Neural cell (in vitro differentiated cells): ENCODE measurements around the gene FBXO36. TPM values are rescaled to one million over a fixed set of nuclear protein-coding genes. Genes with fewer than 3 reads are reported as not detected.

Experiments
- H2AFZ ChIP-seq: fragments of 200-600, 300-800 bp; sonication (generic), shearing (Covaris generic); 2 replicates; pipeline ENCODE4 v1.6.0; 2014; ENCODE audit warnings: low read depth, mild to moderate bottlenecking, antibody characterized with exemption, low read length, moderate library complexity
- H3F3A ChIP-seq: fragments of 200-600 bp; shearing (Covaris generic); 2 replicates; pipeline ENCODE4 v1.6.1; 2016; ENCODE audit warnings: mild to moderate bottlenecking, moderate library complexity, mixed read lengths, antibody characterized with exemption, low read length; ENCODE audit not compliant: insufficient read depth, poor library complexity, severe bottlenecking
- H3K27ac ChIP-seq: fragments of 200-600, 300-800 bp; sonication (generic), shearing (Covaris generic); 2 replicates; pipeline ENCODE4 v1.5.1; 2014; ENCODE audit warnings: mild to moderate bottlenecking, low read length, moderate library complexity
- H3K27me3 ChIP-seq: fragments of 300-800, 200-600 bp; sonication (generic), shearing (Covaris generic); 2 replicates; pipeline ENCODE4 v1.6.0; 2014; ENCODE audit warnings: mild to moderate bottlenecking, low read depth, low read length, moderate library complexity; ENCODE audit not compliant: insufficient read depth
- H3K36me3 ChIP-seq: fragments of 300-800, 200-600 bp; sonication (generic), shearing (Covaris generic); 2 replicates; pipeline ENCODE4 v1.5.1; 2014; ENCODE audit warnings: mild to moderate bottlenecking, antibody characterized with exemption, low read length, moderate library complexity; ENCODE audit not compliant: insufficient read depth
- H3K4me2 ChIP-seq: fragments of 300-800, 200-600 bp; sonication (generic), shearing (Covaris generic); 2 replicates; pipeline ENCODE4 v1.6.0; 2014; ENCODE audit warnings: mild to moderate bottlenecking, low read length
- H3K4me3 ChIP-seq: fragments of 300-800, 200-600 bp; sonication (generic), shearing (Covaris generic); 2 replicates; pipeline ENCODE4 v1.5.1; 2014; ENCODE audit warnings: mild to moderate bottlenecking, low read length, moderate library complexity
- H3K79me2 ChIP-seq: fragments of 200-600 bp; shearing (Covaris generic); replicated peaks from 2 replicates; pipeline ENCODE4 v1.6.0; 2014; ENCODE audit warnings: mild to moderate bottlenecking, low read length, moderate library complexity; ENCODE audit not compliant: insufficient read depth
- H3K9ac ChIP-seq: fragments of 300-800, 200-600 bp; sonication (generic), shearing (Covaris generic); 2 replicates; pipeline ENCODE4 v1.6.1; 2016; ENCODE audit warnings: mild to moderate bottlenecking, low read length, mixed read lengths
- H3K9me2 ChIP-seq: fragments of 200-600 bp; shearing (Covaris generic); 2 replicates; pipeline ENCODE4 v1.6.1; 2016; ENCODE audit warnings: mild to moderate bottlenecking, low read length, mixed read lengths; ENCODE audit not compliant: insufficient read depth
- H3K9me3 ChIP-seq: fragments of 200-600, 300-800 bp; sonication (generic), shearing (Covaris generic); 2 replicates; pipeline ENCODE4 v1.6.1; 2016; ENCODE audit warnings: mild to moderate bottlenecking, mixed run types, low read length, moderate library complexity, mixed read lengths
- H4K20me1 ChIP-seq: fragments of 200-600 bp; shearing (Covaris generic); 2 replicates; pipeline ENCODE4 v1.6.1; 2016; ENCODE audit warnings: mild to moderate bottlenecking, mixed run types; ENCODE audit not compliant: insufficient read depth
- CTCF ChIP-seq: fragments of 450-650 bp; IDR thresholded peaks from 2 replicates; pipeline ENCODE4 v1.5.1; 2014; ENCODE audit warnings: antibody characterized with exemption, mild to moderate bottlenecking, moderate library complexity; ENCODE audit not compliant: poor library complexity, severe bottlenecking
- EP300 ChIP-seq: fragments of 450-650 bp; conservative IDR thresholded peaks from 2 replicates; pipeline ENCODE4 v1.6.1; 2014; ENCODE audit warnings: antibody characterized with exemption, mild to moderate bottlenecking, moderate library complexity; ENCODE audit not compliant: poor library complexity, severe bottlenecking
- EZH2 ChIP-seq: fragments of 200-600, 300-800 bp; shearing (Covaris generic), sonication (generic); IDR thresholded peaks from 2 replicates; pipeline ENCODE4 v1.6.1; 2014; ENCODE audit warnings: antibody characterized with exemption, low read length, borderline replicate concordance, mild to moderate bottlenecking; ENCODE audit not compliant: insufficient read depth, poor library complexity, severe bottlenecking
- MXI1 ChIP-seq: fragments of 450-650 bp; conservative IDR thresholded peaks from 2 replicates; pipeline ENCODE4 v1.6.1; 2014; ENCODE audit warnings: antibody characterized with exemption, mild to moderate bottlenecking; ENCODE audit not compliant: poor library complexity, severe bottlenecking
- POLR2AphosphoS5 ChIP-seq: IDR thresholded peaks from 2 replicates; pipeline ENCODE4 v1.6.1; 2012
- RAD21 ChIP-seq: fragments of 450-650 bp; conservative IDR thresholded peaks from 2 replicates; pipeline ENCODE4 v1.6.1; 2014; ENCODE audit warnings: antibody characterized with exemption, mild to moderate bottlenecking, moderate library complexity
- REST ChIP-seq: IDR thresholded peaks from 2 replicates; pipeline ENCODE4 v1.6.1; 2012; ENCODE audit warnings: borderline replicate concordance
- SMC3 ChIP-seq: fragments of 450-650 bp; conservative IDR thresholded peaks from 2 replicates; pipeline ENCODE4 v1.6.1; 2014; ENCODE audit warnings: antibody characterized with exemption, mild to moderate bottlenecking, moderate library complexity; ENCODE audit not compliant: poor library complexity
- TAF1 ChIP-seq: IDR thresholded peaks from 2 replicates; pipeline ENCODE4 v1.6.1; 2012; ENCODE audit warnings: low read depth
- polyA plus RNA-seq: library from polyadenylated mRNA; depleted of rRNA; stranded (reverse); fragments of >200 nt; gene quantifications from 2 replicates; pipeline ENCODE4 v1.2.3, GENCODE V29; 2014

Gene FBXO36
- polyA plus RNA-seq, 1 donor from 2014 or later: 6.3 TPM

- H3K9ac ChIP-seq: no peak overlapping the region
- no peaks in the 10 kb centered on the region for H3K79me2 ChIP-seq
- no peaks in the 10 kb centered on the region for H3K27me3 ChIP-seq
- no peaks in the 10 kb centered on the region for H3F3A ChIP-seq
- no peak overlapping the region for H2AFZ ChIP-seq
- no peak overlapping the region for H3K4me3 ChIP-seq
- H3K27ac ChIP-seq: no peak overlapping the region
- no peak for TF ChIP-seq TAF1
- no peak for TF ChIP-seq REST
- TF ChIP-seq MXI1: no peak
- no peak for TF ChIP-seq EZH2
- no peak for TF ChIP-seq RAD21
- no peak for TF ChIP-seq CTCF
- no peak for TF ChIP-seq SMC3
- TF ChIP-seq EP300: no peak
- no peak for TF ChIP-seq POLR2AphosphoS5
- H3K9me2 ChIP-seq: no peaks in the 10 kb centered on the region
- no peak overlapping the region for H3K4me2 ChIP-seq
- no peaks in the 10 kb centered on the region for H4K20me1 ChIP-seq
- no peaks in the 10 kb centered on the region for H3K36me3 ChIP-seq
- H3K9me3 ChIP-seq: no peaks in the 10 kb centered on the region
Measured at GRCh38 chr2:229996320-229996719, 74.0 kb downstream of the FBXO36 start.

- no peak for TF ChIP-seq TAF1
- no peak for TF ChIP-seq POLR2AphosphoS5
- TF ChIP-seq RAD21: no peak
- no peak for TF ChIP-seq EZH2
- no peak for TF ChIP-seq SMC3
- Histone ChIP-seq H3K79me2 (no peaks in the 10 kb centered on the region), H3K9ac (no peak overlapping the region)
Measured at GRCh38 chr2:229997565-229997964, 75.3 kb downstream of the FBXO36 start.

More at GRCh38 chr2:229997565-229997964, 75.3 kb downstream of the FBXO36 start:
- Histone ChIP-seq H3K4me2 (no peak overlapping the region), H3K9me3 (no peaks in the 10 kb centered on the region), H3K4me3 (no peak overlapping the region), H2AFZ (no peak overlapping the region), H3K36me3 (no peaks in the 10 kb centered on the region), H3K9me2 (no peaks in the 10 kb centered on the region), H4K20me1 (no peaks in the 10 kb centered on the region), H3F3A (no peaks in the 10 kb centered on the region), H3K27ac (no peak overlapping the region), H3K27me3 (no peaks in the 10 kb centered on the region)
